Dendritic cell treated with granulocyte-macrophage colony-stimulating factor and Interleukin-4, amounts not matched to agents 40 ng/mL and 50 ng/mL, for 4 days (primary cell): ENCODE results near the gene ATF1.

Experiments
- H3K27ac Mint-ChIP-seq: one replicate; pipeline ENCODE4 v1.8.0; 2022; ENCODE audit warnings: mild to moderate bottlenecking, mixed read lengths
- H3K27me3 Mint-ChIP-seq: one replicate; pipeline ENCODE4 v1.8.0; 2022; ENCODE audit warnings: mild to moderate bottlenecking, mixed read lengths
- H3K36me3 Mint-ChIP-seq: one replicate; pipeline ENCODE4 v1.8.0; 2022; ENCODE audit warnings: low read depth, mixed read lengths
- H3K4me1 Mint-ChIP-seq: one replicate; pipeline ENCODE4 v1.8.0; 2022; ENCODE audit warnings: low read depth, mixed read lengths
- H3K4me3 Mint-ChIP-seq: one replicate; pipeline ENCODE4 v1.8.0; 2022; ENCODE audit warnings: mild to moderate bottlenecking, moderate library complexity, mixed read lengths
- H3K9me3 Mint-ChIP-seq: one replicate; pipeline ENCODE4 v1.8.0; 2022; ENCODE audit warnings: mixed read lengths
- intact Hi-C: fragments of 100-400 bp; cut with micrococcal nuclease; formaldehyde crosslinking; loops from one replicate; pipeline ENCODE4 v1.15.0; 2022

The ATF1 gene

DNA sequence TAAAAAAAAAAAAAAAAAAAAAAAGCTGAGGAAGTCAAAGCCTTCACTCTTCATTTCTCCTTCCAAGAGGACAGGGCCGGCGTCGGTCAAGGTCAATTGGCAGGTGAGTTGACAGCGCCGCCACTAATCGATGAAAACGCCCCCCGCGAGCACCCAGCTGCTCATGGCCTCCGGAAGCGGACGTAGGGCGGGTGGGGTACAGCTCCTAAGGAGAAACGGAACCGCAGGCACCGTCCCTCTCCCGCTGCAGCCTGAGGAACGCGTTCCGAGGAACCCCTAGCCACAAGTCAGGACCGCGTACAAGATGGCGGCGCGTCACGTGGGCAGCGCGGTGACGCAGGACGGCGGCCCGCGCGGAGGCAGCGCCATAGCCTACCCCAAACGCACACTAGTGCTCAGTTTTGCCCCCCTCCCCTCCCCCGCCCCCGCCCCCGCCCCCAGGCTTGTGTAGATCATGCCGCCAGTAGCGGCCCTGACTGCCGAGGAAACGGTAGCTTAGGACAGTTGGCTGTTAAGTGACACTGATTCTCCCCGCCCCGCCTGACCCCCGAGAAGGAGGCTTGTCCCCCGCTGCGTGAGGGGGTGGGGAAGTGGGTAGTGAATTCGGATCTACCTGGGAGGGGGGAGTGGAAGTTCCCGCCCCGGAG lies at the start of gene ATF1:
Gene ATF1, plus strand, starts transcription at position 463 of the 647 bp plus-strand sequence. CDS start 16,045 bp downstream, outside the sequence.
- no peaks in the 10 kb centered on the region for H3K27me3 Mint-ChIP-seq

DNA sequence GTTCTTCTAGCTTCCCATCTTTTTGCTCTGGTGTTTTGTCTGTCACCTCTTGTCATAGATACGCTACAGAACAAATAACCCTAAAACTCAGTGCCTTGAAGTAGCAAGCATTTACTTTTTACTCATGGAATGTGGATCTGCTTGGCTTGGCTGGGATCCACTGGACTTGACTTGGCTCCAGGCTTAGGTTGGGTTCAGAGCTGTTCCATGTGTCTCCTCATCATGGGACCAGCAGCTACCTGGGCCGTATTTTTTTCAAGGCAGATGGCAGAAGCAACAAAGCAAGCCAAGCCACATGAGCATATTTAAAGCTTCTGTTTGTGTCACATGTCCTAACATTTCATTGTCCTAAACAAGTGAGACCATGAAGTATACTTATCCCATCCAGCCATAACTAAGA lies 48.7 kb upstream of the ATF1 start:
- H3K27me3 Mint-ChIP-seq: no peaks in the 10 kb centered on the region
- intact Hi-C loops: no loop called here
- H3K9me3 Mint-ChIP-seq: no peaks in the 10 kb centered on the region
- H3K4me3 Mint-ChIP-seq: no peak overlapping the region
- H3K36me3 Mint-ChIP-seq: peaks cover 94% of the 10 kb centered on the region
- no peaks in the 10 kb centered on the region for H3K4me1 Mint-ChIP-seq
- no peak overlapping the region for H3K27ac Mint-ChIP-seq

More for the DNA sequence above, at the start of gene ATF1:
- Mint-ChIP-seq H3K4me3 (peak within 1 kb of the TSS; percentile 95), H3K27ac (peak within 1 kb of the TSS; percentile 98), H3K4me1 (peaks cover 45% of the 10 kb centered on the region), H3K9me3 (no peaks in the 10 kb centered on the region), H3K36me3 (peaks cover 16% of the 10 kb centered on the region)
- intact Hi-C loops: loop anchor here (5.0 kb wide), 1 partner anchor 264 kb away; the partner anchor contains the start of gene SLC11A2

DNA sequence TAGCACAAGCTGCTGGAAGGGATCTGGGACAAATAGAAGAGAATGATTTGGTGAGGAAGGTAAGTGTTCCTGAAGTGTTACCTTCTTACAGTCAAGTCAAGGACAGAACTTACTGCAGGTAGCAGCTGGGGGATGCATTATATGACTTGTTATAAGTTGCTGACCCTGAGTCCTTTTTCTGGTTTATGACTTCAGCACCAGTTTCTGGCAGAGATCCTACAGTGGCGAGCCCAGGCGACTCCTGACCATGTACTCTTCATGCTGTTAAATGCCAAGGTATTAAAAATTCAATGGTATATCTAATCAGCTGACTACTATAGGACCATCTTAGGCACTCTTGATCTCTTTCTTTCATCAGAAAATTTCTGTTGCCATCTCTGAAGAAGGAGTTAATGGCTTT lies 45.1 kb upstream of the ATF1 start:
- no peak overlapping the region for H3K27ac Mint-ChIP-seq
- H3K4me1 Mint-ChIP-seq: no peaks in the 10 kb centered on the region
- no peaks in the 10 kb centered on the region for H3K9me3 Mint-ChIP-seq
- H3K27me3 Mint-ChIP-seq: no peaks in the 10 kb centered on the region
- peaks cover 97% of the 10 kb centered on the region for H3K36me3 Mint-ChIP-seq
- intact Hi-C loops: no loop called here
- H3K4me3 Mint-ChIP-seq: no peak overlapping the region

DNA sequence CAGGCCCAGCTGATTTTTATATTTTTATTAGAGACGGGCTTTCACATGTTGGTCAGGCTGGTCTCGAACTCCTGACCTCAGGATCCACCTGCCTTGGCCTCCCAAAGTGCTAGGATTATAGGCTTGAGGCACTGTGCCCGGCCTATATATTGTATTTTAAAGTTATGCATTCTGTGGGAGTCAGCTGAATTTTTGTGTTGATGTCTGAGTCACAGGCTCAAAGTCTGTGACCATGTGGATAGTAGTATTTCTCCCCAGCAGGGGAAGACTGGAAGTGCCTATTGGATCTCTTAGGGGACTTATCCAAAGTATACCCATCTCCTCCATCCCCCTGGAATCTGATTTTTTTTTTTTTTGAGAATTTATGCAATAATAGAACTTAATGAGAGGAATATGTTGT lies 43.8 kb upstream of the ATF1 start:
- Mint-ChIP-seq H3K27me3 (no peaks in the 10 kb centered on the region), H3K9me3 (no peaks in the 10 kb centered on the region), H3K4me1 (no peaks in the 10 kb centered on the region), H3K27ac (no peak overlapping the region), H3K36me3 (peaks cover 97% of the 10 kb centered on the region), H3K4me3 (no peak overlapping the region)
- intact Hi-C loops: no loop called here

DNA sequence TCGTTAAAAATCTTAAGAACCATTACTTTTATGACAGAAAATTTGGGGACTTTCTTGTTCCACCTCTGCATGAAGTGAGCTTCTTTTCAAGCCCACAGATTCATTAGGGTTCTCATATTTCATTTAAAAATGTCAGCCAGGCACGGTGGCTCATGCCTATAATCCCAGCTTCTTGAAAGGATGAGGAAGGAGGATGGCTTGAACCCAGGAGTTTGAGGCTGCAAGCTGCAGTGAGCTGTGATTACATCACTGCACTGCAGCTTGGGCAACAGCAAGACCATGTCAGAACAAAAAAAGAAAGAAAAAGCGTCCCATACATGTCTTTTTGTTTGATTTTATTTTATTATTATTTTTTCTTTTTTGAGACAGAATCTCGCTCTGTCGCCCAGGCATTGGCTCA lies 43.4 kb upstream of the ATF1 start:
- Mint-ChIP-seq H3K4me1 (no peaks in the 10 kb centered on the region), H3K27me3 (no peaks in the 10 kb centered on the region), H3K9me3 (no peaks in the 10 kb centered on the region), H3K36me3 (peaks cover 97% of the 10 kb centered on the region), H3K27ac (no peak overlapping the region), H3K4me3 (no peak overlapping the region)
- intact Hi-C loops: no loop called here

DNA sequence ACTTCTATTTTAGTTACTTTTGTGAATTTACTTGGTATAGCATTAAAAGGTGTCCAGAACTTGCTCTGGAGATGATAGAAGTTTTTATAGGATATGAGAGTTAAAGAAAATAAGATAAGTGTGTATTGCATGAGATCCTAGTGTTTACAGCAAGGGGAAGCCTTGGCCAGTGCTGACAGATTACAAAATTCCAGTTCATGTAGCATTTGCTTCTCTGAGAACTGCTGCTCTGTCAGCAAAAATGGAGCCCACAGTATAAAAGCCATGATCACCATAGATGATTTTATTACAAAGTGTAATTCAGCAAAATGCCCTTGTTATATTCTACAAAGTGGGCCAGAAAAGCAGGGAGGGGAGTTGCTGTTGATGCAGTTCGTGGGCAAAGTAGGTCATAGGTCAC lies 40.0 kb upstream of the ATF1 start:
- H3K4me3 Mint-ChIP-seq: no peak overlapping the region
- intact Hi-C loops: no loop called here
- no peaks in the 10 kb centered on the region for H3K9me3 Mint-ChIP-seq
- peaks cover 99% of the 10 kb centered on the region for H3K36me3 Mint-ChIP-seq
- peaks cover 3% of the 10 kb centered on the region for H3K4me1 Mint-ChIP-seq
- H3K27ac Mint-ChIP-seq: no peak overlapping the region
- no peaks in the 10 kb centered on the region for H3K27me3 Mint-ChIP-seq

DNA sequence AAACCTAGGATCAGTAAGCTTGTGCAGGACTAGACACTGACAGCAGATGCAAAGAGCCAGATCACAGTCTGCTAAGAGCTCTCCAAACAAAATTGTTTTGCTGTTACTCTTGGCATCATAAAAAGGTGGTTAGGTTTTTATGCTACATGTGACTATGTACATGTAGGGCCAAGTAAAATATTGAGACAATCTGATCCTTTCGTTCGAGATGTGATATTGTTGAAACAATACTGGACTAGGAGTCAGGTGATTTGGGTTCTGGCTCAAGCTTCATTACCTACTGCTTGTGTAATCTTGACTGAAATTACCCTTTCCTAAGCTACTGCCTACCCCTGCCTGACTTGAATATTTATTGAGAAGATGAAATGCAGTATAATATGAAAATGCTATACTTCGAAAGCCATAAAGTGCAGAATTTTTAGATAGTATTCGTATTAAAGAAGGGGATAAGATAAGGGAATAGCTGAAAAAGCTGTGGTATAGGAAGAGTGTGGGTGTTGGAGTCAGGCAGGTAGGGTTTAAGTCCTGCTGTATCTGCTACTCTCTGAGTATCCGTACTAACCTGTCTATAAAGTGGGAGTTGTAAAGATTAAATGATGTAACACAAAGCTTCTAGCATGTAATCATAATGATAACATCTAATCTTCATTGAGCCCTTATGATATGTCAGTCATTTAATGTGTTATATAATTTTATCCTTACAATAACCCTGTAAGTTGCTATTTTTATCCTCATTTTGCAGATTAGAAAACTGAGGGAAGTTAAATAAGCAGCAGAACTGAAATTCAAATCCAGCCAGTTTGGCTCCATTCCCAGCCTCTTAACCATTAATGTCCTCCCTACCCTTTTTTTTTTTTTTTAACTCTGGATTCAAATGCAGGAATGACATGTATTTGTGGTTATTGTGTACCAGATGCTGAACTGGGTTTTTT lies 38.6 kb upstream of the ATF1 start:
- Mint-ChIP-seq H3K9me3 (no peaks in the 10 kb centered on the region), H3K27me3 (no peaks in the 10 kb centered on the region), H3K27ac (no peak overlapping the region), H3K36me3 (peaks cover 99% of the 10 kb centered on the region), H3K4me3 (no peak overlapping the region), H3K4me1 (peaks cover 6% of the 10 kb centered on the region)
- intact Hi-C loops: no loop called here

DNA sequence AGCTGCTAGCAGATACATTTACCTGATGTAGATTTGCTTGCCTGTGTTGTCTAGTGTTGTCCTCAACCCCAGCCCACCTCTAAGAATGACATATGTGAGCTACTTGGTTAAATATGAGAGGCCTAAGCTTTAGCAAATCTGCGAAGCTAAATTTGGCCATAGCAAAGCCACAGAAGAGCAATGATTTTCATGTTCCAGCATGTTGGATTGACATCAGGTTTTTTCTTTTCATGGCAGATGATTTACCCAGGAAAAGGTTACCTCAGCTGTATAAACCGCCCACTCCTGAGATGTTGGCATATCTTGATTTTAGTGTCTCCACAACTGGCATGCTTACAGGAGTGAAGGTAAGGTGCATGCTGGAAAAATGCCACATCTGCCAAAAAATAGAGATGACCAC lies 36.4 kb upstream of the ATF1 start:
- no peak overlapping the region for H3K4me3 Mint-ChIP-seq
- intact Hi-C loops: no loop called here

DNA sequence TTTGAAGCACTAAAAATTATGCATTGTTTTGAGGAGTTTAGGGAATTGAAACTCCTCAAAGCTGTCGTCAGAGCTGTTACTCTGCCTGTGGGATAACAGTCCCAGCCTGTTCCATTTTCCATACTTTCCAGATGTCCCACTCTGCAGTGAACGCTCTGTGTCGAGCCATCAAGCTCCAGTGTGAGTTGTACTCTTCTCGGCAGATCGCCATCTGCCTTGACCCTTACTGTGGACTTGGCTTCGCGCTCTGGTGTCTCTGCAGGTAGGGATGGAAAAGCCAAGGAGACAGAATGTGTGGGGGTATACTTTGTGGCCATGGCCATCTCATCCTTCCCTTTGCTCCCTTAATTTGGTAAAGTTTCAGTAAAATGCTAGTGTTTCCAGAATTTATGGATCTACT lies 35.5 kb upstream of the ATF1 start:
- Mint-ChIP-seq H3K4me3 (no peak overlapping the region), H3K27ac (peak overlapping the region; percentile 21), H3K27me3 (no peaks in the 10 kb centered on the region), H3K4me1 (peaks cover 6% of the 10 kb centered on the region), H3K9me3 (no peaks in the 10 kb centered on the region), H3K36me3 (peaks cover 99% of the 10 kb centered on the region)
- intact Hi-C loops: no loop called here

More for the DNA sequence above, 36.4 kb upstream of the ATF1 start:
- Mint-ChIP-seq H3K4me1 (peaks cover 6% of the 10 kb centered on the region), H3K27me3 (no peaks in the 10 kb centered on the region), H3K27ac (no peak overlapping the region), H3K36me3 (peaks cover 99% of the 10 kb centered on the region), H3K9me3 (no peaks in the 10 kb centered on the region)

DNA sequence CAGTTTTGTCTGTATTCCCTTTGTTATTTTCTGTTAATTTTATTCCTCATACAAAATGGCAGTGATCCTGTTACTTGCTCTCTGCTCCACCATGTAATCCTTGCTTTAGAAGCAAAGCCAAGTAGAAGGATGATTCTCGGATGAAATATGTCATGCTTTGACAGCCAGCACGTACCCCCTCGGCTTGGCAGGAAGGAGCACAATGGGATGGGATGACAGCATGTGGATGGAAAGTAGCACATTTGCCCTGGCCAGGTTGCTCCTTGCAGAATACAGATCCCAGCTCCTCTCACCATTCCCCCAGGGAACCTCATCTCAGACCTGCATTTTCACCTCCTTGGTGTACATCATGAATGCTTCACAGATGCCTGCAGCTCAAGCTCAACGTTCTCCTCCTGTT lies 35.1 kb upstream of the ATF1 start:
- H3K4me3 Mint-ChIP-seq: no peak overlapping the region
- H3K27me3 Mint-ChIP-seq: no peaks in the 10 kb centered on the region
- intact Hi-C loops: no loop called here
- H3K9me3 Mint-ChIP-seq: no peaks in the 10 kb centered on the region
- H3K4me1 Mint-ChIP-seq: peaks cover 6% of the 10 kb centered on the region
- H3K36me3 Mint-ChIP-seq: peaks cover 99% of the 10 kb centered on the region
- H3K27ac Mint-ChIP-seq: peak overlapping the region; percentile 21

DNA sequence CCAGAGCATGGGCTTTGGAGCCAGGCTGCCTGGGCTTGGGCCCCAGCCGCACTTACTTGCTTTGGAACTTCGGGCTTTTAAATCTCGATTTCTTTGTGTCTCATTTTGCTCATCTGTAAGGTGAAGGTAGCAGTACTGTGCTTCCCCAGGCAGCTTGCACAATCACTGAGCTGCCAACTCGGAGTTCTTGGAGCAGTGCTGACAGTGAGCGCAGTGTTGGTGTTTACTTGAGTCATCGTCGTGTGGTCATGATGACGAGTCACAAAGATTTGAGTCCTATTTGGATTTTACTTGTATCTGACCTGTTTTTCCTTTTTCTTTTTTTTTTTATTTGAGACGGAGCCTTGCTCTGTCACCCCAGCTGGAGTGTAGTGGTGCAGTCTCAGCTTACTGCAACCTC lies 31.3 kb upstream of the ATF1 start:
- no peak overlapping the region for H3K27ac Mint-ChIP-seq

DNA sequence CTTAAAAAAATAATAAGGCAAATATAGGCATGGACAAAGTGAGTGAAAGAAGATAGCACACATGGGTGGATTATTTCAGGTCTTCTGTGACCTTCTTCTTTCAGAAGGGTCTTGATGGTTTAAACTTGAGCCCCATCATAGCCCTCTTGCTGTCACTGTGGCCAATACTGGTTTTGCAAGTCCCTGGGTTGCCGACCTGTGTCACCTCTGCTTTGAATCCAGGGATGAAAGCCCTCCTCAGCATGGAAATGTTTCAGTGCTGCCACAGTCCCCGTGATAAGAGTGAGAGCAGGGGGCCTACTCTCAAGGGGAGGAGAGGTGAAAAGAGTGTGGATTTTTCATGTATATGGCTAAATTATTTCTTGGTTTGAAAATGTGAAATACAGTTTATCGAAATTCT lies 30.2 kb upstream of the ATF1 start:
- no peaks in the 10 kb centered on the region for H3K27me3 Mint-ChIP-seq
- H3K27ac Mint-ChIP-seq: no peak overlapping the region
- H3K4me3 Mint-ChIP-seq: no peak overlapping the region
- no peaks in the 10 kb centered on the region for H3K9me3 Mint-ChIP-seq
- intact Hi-C loops: loop anchor here (10.0 kb wide), 1 partner anchor 289 kb away; no protein-coding TSS in a partner anchor
- H3K4me1 Mint-ChIP-seq: peaks cover 5% of the 10 kb centered on the region
- peaks cover 100% of the 10 kb centered on the region for H3K36me3 Mint-ChIP-seq

More for the DNA sequence above, 31.3 kb upstream of the ATF1 start:
- Mint-ChIP-seq H3K36me3 (peaks cover 100% of the 10 kb centered on the region), H3K27me3 (no peaks in the 10 kb centered on the region), H3K4me1 (peaks cover 6% of the 10 kb centered on the region), H3K4me3 (no peak overlapping the region), H3K9me3 (no peaks in the 10 kb centered on the region)
- intact Hi-C loops: loop anchor here (10.0 kb wide), 1 partner anchor 288 kb away; no protein-coding TSS in a partner anchor

DNA sequence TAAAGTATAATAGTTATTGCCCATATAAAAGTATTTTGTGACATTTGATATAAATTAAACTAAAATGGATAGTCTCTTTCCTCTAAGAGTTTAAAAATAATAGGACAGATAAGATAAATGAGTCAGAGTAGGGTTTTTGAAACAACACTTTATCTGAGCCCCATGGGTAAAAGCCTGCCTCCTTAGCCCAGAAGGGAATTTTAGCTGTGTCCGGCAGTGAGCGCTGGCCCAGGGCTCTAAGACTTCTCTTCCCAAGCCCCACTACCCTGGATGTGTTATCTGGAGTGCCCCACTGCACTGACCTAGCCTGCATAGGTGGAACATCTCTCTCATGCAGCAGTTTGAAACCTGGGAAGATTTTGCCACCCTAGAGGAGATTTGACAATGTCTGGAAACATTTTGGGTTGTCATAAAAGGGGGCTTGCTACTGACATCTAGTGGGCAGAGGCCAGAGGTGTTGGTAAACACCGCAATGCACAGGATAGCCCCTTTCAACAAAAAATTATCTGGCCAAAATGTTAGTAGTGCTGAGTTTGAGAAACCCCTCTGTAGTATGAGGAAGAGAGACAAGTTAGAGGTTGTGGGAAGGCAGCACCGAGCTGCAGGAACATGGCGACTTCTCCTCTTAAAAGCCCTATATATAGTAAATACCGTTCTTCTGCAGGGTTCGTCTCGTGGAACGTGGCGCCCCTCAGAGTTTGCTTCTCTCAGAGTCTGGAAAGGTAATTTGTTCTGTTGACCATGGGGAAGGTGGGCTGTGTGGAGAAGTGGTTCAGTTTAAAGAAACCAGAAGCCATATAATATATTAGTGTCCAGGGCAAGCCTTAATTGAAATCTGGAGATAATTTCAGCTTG lies 29.3 kb upstream of the ATF1 start:
- Mint-ChIP-seq H3K4me3 (no peak overlapping the region), H3K9me3 (no peaks in the 10 kb centered on the region), H3K4me1 (no peaks in the 10 kb centered on the region), H3K36me3 (peaks cover 100% of the 10 kb centered on the region), H3K27ac (no peak overlapping the region), H3K27me3 (no peaks in the 10 kb centered on the region)
- intact Hi-C loops: loop anchor here (10.0 kb wide), 1 partner anchor 290 kb away; no protein-coding TSS in a partner anchor
